Neuron (in vitro differentiated cells): ENCODE data around the gene JAGN1.
A peak's percentile ranks its signal among the peaks of the same experiment; 100 is the strongest.
"Not testable (repeated sequence)": the region's sequence is repeated elsewhere in the genome, so short reads cannot be mapped to it uniquely, and the experiment has no call there.

Experiments used
- H2AFZ ChIP-seq: one replicate; pipeline ENCODE4 v1.6.1; 2013; ENCODE audit warnings: low read depth, mild to moderate bottlenecking, inconsistent platforms, low read length, moderate library complexity
- H3K27me3 ChIP-seq: one replicate; pipeline ENCODE4 v1.6.1; 2013; ENCODE audit warnings: low read length; ENCODE audit not compliant: insufficient read depth
- H3K36me3 ChIP-seq: one replicate; pipeline ENCODE4 v1.6.1; 2013; ENCODE audit warnings: low read length; ENCODE audit not compliant: insufficient read depth
- H3K4me1 ChIP-seq: one replicate; pipeline ENCODE4 v1.6.1; 2013; ENCODE audit warnings: low read length; ENCODE audit not compliant: insufficient read depth
- H3K4me3 ChIP-seq: 2 replicates; pipeline ENCODE4 v1.5.1; 2013; ENCODE audit warnings: mild to moderate bottlenecking, low read length, moderate library complexity
- H3K9me3 ChIP-seq: one replicate; pipeline ENCODE4 v1.6.1; 2013; ENCODE audit warnings: low read length

Gene JAGN1

GRCh38 chr3:9876991-9877390 lies 13.4 kb upstream of the JAGN1 start:
- H3K4me1 ChIP-seq, result no peaks in the 10 kb centered on the region
- no peak overlapping the region for H2AFZ ChIP-seq
- no peaks in the 10 kb centered on the region for H3K9me3 ChIP-seq
- H3K27me3 ChIP-seq, result peaks cover 10% of the 10 kb centered on the region
- H3K4me3 ChIP-seq, result no peak overlapping the region
- no peaks in the 10 kb centered on the region for H3K36me3 ChIP-seq

- no peak overlapping the region for H3K4me3 ChIP-seq
- H2AFZ ChIP-seq, result no peak overlapping the region
These were observed 11.7 kb upstream of the JAGN1 start for GRCh38 chr3:9878700-9879099.

GRCh38 chr3:9879830-9880549 lies 10.4 kb upstream of the JAGN1 start, which contains the start of gene CIDEC:
Gene CIDEC, minus strand, starts transcription at chr3:9880253. Its CDS starts 1,767 bp downstream, at chr3:9878486.
- Histone ChIP-seq H3K4me1 (no peaks in the 10 kb centered on the region), H3K9me3 (no peaks in the 10 kb centered on the region), H3K4me3 (no peak within 1 kb of the TSS), H3K36me3 (no peaks in the 10 kb centered on the region), H2AFZ (no peak within 1 kb of the TSS), H3K27me3 (peaks cover 10% of the 10 kb centered on the region)

More at GRCh38 chr3:9878700-9879099, 11.7 kb upstream of the JAGN1 start:
- no peaks in the 10 kb centered on the region for H3K9me3 ChIP-seq
- peaks cover 10% of the 10 kb centered on the region for H3K27me3 ChIP-seq
- H3K4me1 ChIP-seq, result no peaks in the 10 kb centered on the region
- H3K36me3 ChIP-seq, result no peaks in the 10 kb centered on the region

- no peaks in the 10 kb centered on the region for H3K9me3 ChIP-seq
- H3K36me3 ChIP-seq, result no peaks in the 10 kb centered on the region
- H3K4me1 ChIP-seq, result no peaks in the 10 kb centered on the region
- no peak overlapping the region for H2AFZ ChIP-seq
- no peak overlapping the region for H3K4me3 ChIP-seq
- peaks cover 10% of the 10 kb centered on the region for H3K27me3 ChIP-seq
These were observed 9.0 kb upstream of the JAGN1 start for GRCh38 chr3:9881441-9881840.

- H2AFZ ChIP-seq, result no peak overlapping the region
- no peaks in the 10 kb centered on the region for H3K36me3 ChIP-seq
- no peaks in the 10 kb centered on the region for H3K9me3 ChIP-seq
- peaks cover 10% of the 10 kb centered on the region for H3K27me3 ChIP-seq
- H3K4me1 ChIP-seq, result no peaks in the 10 kb centered on the region
- no peak overlapping the region for H3K4me3 ChIP-seq
These were observed 6.5 kb upstream of the JAGN1 start for GRCh38 chr3:9883706-9884554.

GRCh38 chr3:9884555-9885165 lies 5.8 kb upstream of the JAGN1 start:
- Histone ChIP-seq H3K4me3 (no peak overlapping the region), H3K27me3 (peaks cover 10% of the 10 kb centered on the region), H3K4me1 (no peaks in the 10 kb centered on the region), H3K9me3 (no peaks in the 10 kb centered on the region), H3K36me3 (no peaks in the 10 kb centered on the region), H2AFZ (no peak overlapping the region)

GRCh38 chr3:9886328-9886727 lies 4.1 kb upstream of the JAGN1 start:
- Histone ChIP-seq H3K27me3 (peaks cover 10% of the 10 kb centered on the region), H2AFZ (no peak overlapping the region), H3K9me3 (no peaks in the 10 kb centered on the region), H3K36me3 (no peaks in the 10 kb centered on the region), H3K4me3 (no peak overlapping the region), H3K4me1 (no peaks in the 10 kb centered on the region)

GRCh38 chr3:9887480-9887879 lies 2.9 kb upstream of the JAGN1 start:
- peaks cover 10% of the 10 kb centered on the region for H3K27me3 ChIP-seq
- H3K9me3 ChIP-seq, result no peaks in the 10 kb centered on the region
- H3K36me3 ChIP-seq, result peaks cover 3% of the 10 kb centered on the region
- H3K4me1 ChIP-seq, result no peaks in the 10 kb centered on the region
- H2AFZ ChIP-seq, result no peak overlapping the region
- H3K4me3 ChIP-seq, result no peak overlapping the region

- H3K9me3 ChIP-seq, result no peaks in the 10 kb centered on the region
- H3K36me3 ChIP-seq, result peaks cover 13% of the 10 kb centered on the region
- no peaks in the 10 kb centered on the region for H3K4me1 ChIP-seq
- H3K27me3 ChIP-seq, result peaks cover 10% of the 10 kb centered on the region
- no peak overlapping the region for H3K4me3 ChIP-seq
- H2AFZ ChIP-seq, result no peak overlapping the region
These were observed 1.9 kb upstream of the JAGN1 start for GRCh38 chr3:9888540-9888939.

GRCh38 chr3:9889405-9889804 lies 1.0 kb upstream of the JAGN1 start:
- Histone ChIP-seq H3K9me3 (no peaks in the 10 kb centered on the region), H3K4me3 (no peak overlapping the region), H2AFZ (no peak overlapping the region), H3K4me1 (no peaks in the 10 kb centered on the region), H3K36me3 (peaks cover 19% of the 10 kb centered on the region), H3K27me3 (peaks cover 10% of the 10 kb centered on the region)

GRCh38 chr3:9891072-9891622 lies 737 bp downstream of the JAGN1 start:
- Histone ChIP-seq H2AFZ (peak overlapping the region; percentile 71), H3K4me1 (no peaks in the 10 kb centered on the region), H3K27me3 (peaks cover 10% of the 10 kb centered on the region), H3K9me3 (no peaks in the 10 kb centered on the region), H3K4me3 (peak overlapping the region; percentile 89), H3K36me3 (peaks cover 25% of the 10 kb centered on the region)

GRCh38 chr3:9893739-9894138 lies 3.3 kb downstream of the JAGN1 start:
- H3K27me3 ChIP-seq, result no peaks in the 10 kb centered on the region
- H3K36me3 ChIP-seq, result peaks cover 25% of the 10 kb centered on the region
- H2AFZ ChIP-seq, result no peak overlapping the region
- no peaks in the 10 kb centered on the region for H3K4me1 ChIP-seq
- no peak overlapping the region for H3K4me3 ChIP-seq
- H3K9me3 ChIP-seq, result no peaks in the 10 kb centered on the region

GRCh38 chr3:9895715-9896114 lies 5.3 kb downstream of the JAGN1 start:
- peaks cover 25% of the 10 kb centered on the region for H3K36me3 ChIP-seq
- H3K27me3 ChIP-seq, H3K9me3 ChIP-seq, H2AFZ ChIP-seq, H3K4me3 ChIP-seq, H3K4me1 ChIP-seq: not testable (repeated sequence)
